Head of caudate nucleus (tissue), 42 donors: ENCODE data around the gene RNASET2.
"Not testable (repeated sequence)": the region's sequence is repeated elsewhere in the genome, so short reads cannot be mapped to it uniquely, and the experiment has no call there.

Source experiments
- DNase-seq, 42 donors: peaks; one replicate each; pipeline versions ENCODE4 v3.0.0 to v3.0.0-alpha.2; 2020 to 2021; ENCODE audit warnings: mixed read lengths in 7 of 42
- intact Hi-C: fragments of 100-400 bp; cut with DNase I; formaldehyde crosslinking; loops from one replicate; pipeline ENCODE4 v1.15.0; 2022

Gene RNASET2

DNA sequence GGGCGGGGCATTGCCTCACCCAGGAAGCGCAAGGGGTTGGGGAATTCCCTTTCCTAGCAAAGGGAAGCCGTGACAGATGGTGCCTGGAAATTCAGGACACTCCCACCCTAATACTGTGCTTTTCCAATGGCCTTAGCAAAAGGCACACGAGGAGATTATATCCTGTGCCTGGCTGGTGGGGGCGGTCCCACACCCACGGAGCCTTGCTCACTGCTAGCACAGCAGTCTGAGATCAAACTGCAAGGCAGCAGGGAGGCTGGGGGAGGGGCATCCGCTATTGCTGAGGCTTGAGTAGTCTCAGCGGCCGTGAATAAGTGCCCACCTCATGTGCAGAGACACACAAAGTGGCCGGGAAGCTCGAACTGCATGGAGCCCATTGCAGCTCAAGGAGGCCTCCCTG, 71.4 kb downstream of the RNASET2 start:
- DNase-seq, intact Hi-C loops: not testable (repeated sequence)

DNA sequence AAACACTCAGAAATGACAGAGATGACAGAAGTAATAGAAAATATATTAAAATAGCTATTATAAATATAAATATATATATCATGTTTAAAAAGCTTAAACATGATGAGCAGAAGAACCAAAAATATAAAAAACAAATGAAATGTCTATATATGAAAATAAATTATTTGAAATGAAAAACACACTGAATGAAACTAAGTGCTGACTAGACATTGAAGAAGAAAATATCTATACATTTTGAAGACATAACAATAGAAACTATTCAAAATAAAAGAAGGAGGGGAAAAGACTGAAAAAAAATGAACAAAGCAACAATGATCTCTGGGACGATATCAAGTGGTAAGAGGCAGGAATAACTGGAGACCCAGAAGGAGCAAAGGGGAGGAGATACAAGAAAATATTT, 76.8 kb downstream of the RNASET2 start:
- no peak for DNase-seq
- intact Hi-C loops: no loop called here
